IMR-90 (cell line): Measurements from ENCODE around the gene COG2. TPM values are rescaled to one million over a fixed set of nuclear protein-coding genes. Genes with fewer than 3 reads are reported as not detected.

ENCODE experiments used
- ATAC-seq: fragments of 200-7000 bp; cut with Tn5 transposase; 2 replicates; pipeline ENCODE4 v1.9.1; 2020; ENCODE audit warnings: low read depth, mild to moderate bottlenecking, moderate library complexity
- BruUV-seq: library from RNA; stranded (reverse); fragments of 400-500 nt; replicated peaks from 2 replicates; lab custom pipeline; 2021; lab: Mats Ljungman, UMichigan
- CTCF ChIA-PET: fragments of 300-600 bp; formaldehyde crosslinking; extraction: SDS; loops from one replicate; lab custom pipeline; 2021; ENCODE audit warnings: antibody characterized with exemption; lab: Yijun Ruan, JAX
- POLR2A ChIA-PET: fragments of 300-600 bp; sonication (Branson Sonifier 250); formaldehyde crosslinking; loops from one replicate; lab custom pipeline; 2022; ENCODE audit warnings: antibody characterized with exemption; ENCODE audit not compliant: unreplicated experiment; lab: Charles Lee
- DNase-seq: peaks from one replicate; pipeline ENCODE4 v3.0.0; 2013
- H2AFZ ChIP-seq: replicated peaks from 2 replicates; pipeline ENCODE3; 2013; ENCODE audit warnings: low read length, mild to moderate bottlenecking; ENCODE audit not compliant: poor library complexity
- H2AK5ac ChIP-seq: 2 replicates; pipeline ENCODE4 v1.6.1; 2013; ENCODE audit warnings: low read depth, low read length, inconsistent platforms
- H2AK9ac ChIP-seq: replicated peaks from 2 replicates; pipeline ENCODE3; 2013; ENCODE audit warnings: mild to moderate bottlenecking, low read depth, low read length, moderate library complexity; ENCODE audit not compliant: poor library complexity
- H2BK120ac ChIP-seq: 2 replicates; pipeline ENCODE4 v1.6.1; 2013; ENCODE audit warnings: low read depth, low read length, inconsistent platforms
- H2BK15ac ChIP-seq: 3 replicates; pipeline ENCODE4 v1.6.1; 2013; ENCODE audit warnings: low read depth, low read length, inconsistent platforms
- H2BK20ac ChIP-seq: 2 replicates; pipeline ENCODE4 v1.6.1; 2013; ENCODE audit warnings: low read depth, mild to moderate bottlenecking, inconsistent platforms, low read length, moderate library complexity
- H2BK5ac ChIP-seq: 2 replicates; pipeline ENCODE4 v1.6.1; 2013; ENCODE audit warnings: mild to moderate bottlenecking, low read depth, low read length, inconsistent platforms; ENCODE audit not compliant: poor library complexity, severe bottlenecking
- H3K14ac ChIP-seq: replicated peaks from 2 replicates; pipeline ENCODE4 v1.6.1; 2013; ENCODE audit warnings: low read depth, low read length, inconsistent platforms
- H3K18ac ChIP-seq: 2 replicates; pipeline ENCODE4 v1.6.1; 2013; ENCODE audit warnings: low read depth, low read length, control low read depth
- H3K23ac ChIP-seq: 2 replicates; pipeline ENCODE4 v1.6.1; 2013; ENCODE audit warnings: low read depth, low read length, inconsistent platforms
- H3K27ac ChIP-seq: 2 replicates; pipeline ENCODE4 v1.5.1; 2013; ENCODE audit warnings: mild to moderate bottlenecking, control low read depth, low read length; ENCODE audit not compliant: insufficient read depth
- H3K27me3 ChIP-seq: 2 replicates; pipeline ENCODE4 v1.6.1; 2013; ENCODE audit warnings: low read length; ENCODE audit not compliant: control insufficient read depth, insufficient read depth
- H3K36me3 ChIP-seq: 2 replicates; pipeline ENCODE4 v1.6.1; 2013; ENCODE audit warnings: low read length, mixed read lengths; ENCODE audit not compliant: control insufficient read depth, insufficient read depth
- H3K4ac ChIP-seq: 2 replicates; pipeline ENCODE4 v1.6.1; 2013; ENCODE audit warnings: low read depth, low read length, inconsistent platforms
- H3K4me1 ChIP-seq: 2 replicates; pipeline ENCODE4 v1.6.1; 2013; ENCODE audit warnings: low read length, mixed read lengths; ENCODE audit not compliant: control insufficient read depth, insufficient read depth
- H3K4me2 ChIP-seq: 2 replicates; pipeline ENCODE4 v1.6.1; 2013; ENCODE audit warnings: low read depth, mild to moderate bottlenecking, control low read depth, low read length, moderate library complexity
- H3K4me3 ChIP-seq: 2 replicates; pipeline ENCODE4 v1.5.1; 2013; ENCODE audit warnings: low read depth, mild to moderate bottlenecking, control low read depth, low read length, moderate library complexity; ENCODE audit not compliant: insufficient read depth
- H3K56ac ChIP-seq: 2 replicates; pipeline ENCODE4 v1.6.1; 2013; ENCODE audit warnings: low read length, inconsistent platforms; ENCODE audit not compliant: insufficient read depth; ENCODE audit errors: extremely low read depth
- H3K79me1 ChIP-seq, 2 experiments: 2 replicates each; pipeline ENCODE4 v1.6.1; 2013; ENCODE audit warnings: low read length in 2 of 2, inconsistent platforms in 1 of 2, low read depth in 1 of 2
- H3K9ac ChIP-seq: 2 replicates; pipeline ENCODE4 v1.6.1; 2013; ENCODE audit warnings: low read depth, low read length, control low read depth
- H3K9me1 ChIP-seq: 2 replicates; pipeline ENCODE4 v1.6.1; 2013; ENCODE audit warnings: low read length, inconsistent platforms; ENCODE audit not compliant: insufficient read depth
- H3K9me3 ChIP-seq: 2 replicates; pipeline ENCODE4 v1.6.1; 2013; ENCODE audit warnings: low read length; ENCODE audit not compliant: control insufficient read depth, insufficient read depth
- H4K20me1 ChIP-seq: 2 replicates; pipeline ENCODE4 v1.6.1; 2013; ENCODE audit warnings: low read length, inconsistent platforms; ENCODE audit not compliant: insufficient read depth
- H4K5ac ChIP-seq: 2 replicates; pipeline ENCODE4 v1.6.1; 2013; ENCODE audit warnings: mild to moderate bottlenecking, low read depth, low read length, control low read depth
- H4K8ac ChIP-seq, 2 experiments: 2 replicates each; pipeline ENCODE4 v1.6.1; 2013; ENCODE audit warnings: low read depth in 2 of 2, low read length in 2 of 2, control low read depth in 1 of 2, inconsistent platforms in 1 of 2
- H4K91ac ChIP-seq: 2 replicates; pipeline ENCODE4 v1.6.1; 2013; ENCODE audit warnings: low read depth, low read length, inconsistent platforms; ENCODE audit not compliant: insufficient read depth
- CEBPB ChIP-seq: IDR thresholded peaks from 2 replicates; pipeline ENCODE4 v1.6.1; 2012; ENCODE audit warnings: low read depth, low read length, improper control_type of control experiment
- FOS ChIP-seq: fragments of 150-350 bp; IDR thresholded peaks from 2 replicates; pipeline ENCODE4 v1.6.1; 2016; ENCODE audit warnings: low read depth, low read length
- MAFK ChIP-seq: IDR thresholded peaks from 2 replicates; pipeline ENCODE4 v1.6.1; 2012; ENCODE audit warnings: low read depth, low read length, improper control_type of control experiment
- NFE2L2 ChIP-seq: fragments of 150-350 bp; IDR thresholded peaks from 2 replicates; pipeline ENCODE4 v1.6.1; 2016; ENCODE audit warnings: low read depth, mild to moderate bottlenecking, low read length
- POLR2A ChIP-seq: IDR thresholded peaks from 2 replicates; pipeline ENCODE4 v1.6.1; 2012; ENCODE audit warnings: mild to moderate bottlenecking, low read depth, low read length
- RAD21 ChIP-seq: IDR thresholded peaks from 2 replicates; pipeline ENCODE4 v1.6.1; 2012; ENCODE audit warnings: low read length, improper control_type of control experiment
- RFX5 ChIP-seq: IDR thresholded peaks from 2 replicates; pipeline ENCODE4 v1.8.0; 2012; ENCODE audit warnings: low read depth, mild to moderate bottlenecking, low read length, moderate library complexity
- WGBS, 2 experiments: methylation state at CpG; one replicate each; pipeline versions ENCODE4 v1.1.5 to v1.1.7; 2013; ENCODE audit warnings: missing lambda C conversion rate in 2 of 2; ENCODE audit not compliant: insufficient read length in 1 of 2; ENCODE audit errors: extremely low coverage in 2 of 2; 5-methylcytosine and 5-hydroxymethylcytosine counted together
- dilution Hi-C: fragments of 300-500 bp; cut with HindIII; formaldehyde crosslinking; loops from one replicate; pipeline ENCODE4 v1.14.3; 2018; ENCODE audit warnings: low sequenced_read_pairs; ENCODE audit not compliant: unreplicated experiment
- in situ Hi-C: fragments of 300-500 bp; cut with MboI; formaldehyde crosslinking; loops from 3 replicates; pipeline ENCODE4 v1.14.3; 2019; ENCODE audit warnings: low sequenced_read_pairs, inconsistent platforms, mixed read lengths
- intact Hi-C: fragments of 100-400 bp; cut with micrococcal nuclease; formaldehyde crosslinking; loops from 2 replicates; pipeline ENCODE4 v1.10.0; 2022
- polyA plus RNA-seq, 3 experiments: library from polyadenylated mRNA; depleted of rRNA; stranded (reverse); fragments of >200 nt; gene quantifications; 2 replicates each; pipeline ENCODE4 v1.2.3, GENCODE V29; 2012; ENCODE audit warnings: low replicate concordance in 1 of 3
- total RNA-seq: library from RNA; depleted of rRNA; stranded (reverse); fragments of >200 nt; gene quantifications from 2 replicates; pipeline ENCODE4 v1.2.3, GENCODE V29; 2012; rRNA removed
- TF ChIP-seq, protein P1 (sequence below): fragments of 150-350 bp; IDR thresholded peaks from 2 replicates; pipeline ENCODE4 v1.6.1; 2017; ENCODE audit warnings: mild to moderate bottlenecking, antibody characterized with exemption, low read length, low read depth

Gene COG2
- total and polyA plus RNA-seq, 2 of the 4 experiments (the other 2 are of a cell fraction): 9.1 to 16.7 TPM

- H2BK120ac ChIP-seq: no peak overlapping the region
- no peaks in the 10 kb centered on the region for H3K9me3 ChIP-seq
- no peak overlapping the region for H2BK5ac ChIP-seq
- dilution Hi-C loops: no loop called here
- H3K23ac ChIP-seq: no peak overlapping the region
- no peaks in the 10 kb centered on the region for H3K36me3 ChIP-seq
- H3K27me3 ChIP-seq: peaks cover 6% of the 10 kb centered on the region
- H4K20me1 ChIP-seq: no peaks in the 10 kb centered on the region
- no peak overlapping the region for H2AK9ac ChIP-seq
- H3K79me1 ChIP-seq: no peaks in the 10 kb centered on the region
- no peak overlapping the region for H3K27ac ChIP-seq
- POLR2A ChIA-PET: no interaction called here
- no peak overlapping the region for H3K9ac ChIP-seq
- H2BK20ac ChIP-seq: no peak overlapping the region
- H3K14ac ChIP-seq: no peak overlapping the region
- H3K4ac ChIP-seq: no peak overlapping the region
- H3K56ac ChIP-seq: no peak overlapping the region
- no TSS peak for BruUV-seq
- no peak overlapping the region for H4K5ac ChIP-seq
- no peak overlapping the region for H3K18ac ChIP-seq
- TF ChIP-seq FOS: no peak
- no peak for TF ChIP-seq NFE2L2
- TF ChIP-seq RAD21: no peak
- TF ChIP-seq CEBPB: no peak
- no peak for TF ChIP-seq POLR2A
- no peak for TF ChIP-seq RFX5
- no peak for TF ChIP-seq MAFK
- TF ChIP-seq, protein P1, sequence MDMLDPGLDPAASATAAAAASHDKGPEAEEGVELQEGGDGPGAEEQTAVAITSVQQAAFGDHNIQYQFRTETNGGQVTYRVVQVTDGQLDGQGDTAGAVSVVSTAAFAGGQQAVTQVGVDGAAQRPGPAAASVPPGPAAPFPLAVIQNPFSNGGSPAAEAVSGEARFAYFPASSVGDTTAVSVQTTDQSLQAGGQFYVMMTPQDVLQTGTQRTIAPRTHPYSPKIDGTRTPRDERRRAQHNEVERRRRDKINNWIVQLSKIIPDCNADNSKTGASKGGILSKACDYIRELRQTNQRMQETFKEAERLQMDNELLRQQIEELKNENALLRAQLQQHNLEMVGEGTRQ: no peak
- no peak overlapping the region for H3K4me3 ChIP-seq
- WGBS, 2 experiments: 92% methylated on average over 3 of the region's 12 CpGs; no CpG with 5 or more reads in 1 of the 2 experiments
- DNase-seq (no peak), ATAC-seq (no peak)
- H2AK5ac ChIP-seq: no peak overlapping the region
- no peak overlapping the region for H2AFZ ChIP-seq
- no peak overlapping the region for H4K91ac ChIP-seq
- no peak overlapping the region for H2BK15ac ChIP-seq
- in situ Hi-C loops: no loop called here
- peaks cover 6% of the 10 kb centered on the region; the same call in 1 of the 2 replicates for H3K4me1 ChIP-seq
- H3K9me1 ChIP-seq: no peaks in the 10 kb centered on the region
- no peak overlapping the region for H3K4me2 ChIP-seq
- H4K8ac ChIP-seq: no peak overlapping the region
- intact Hi-C loops: no loop called here
- CTCF ChIA-PET: no interaction called here
Measured at GRCh38 chr1:230739564-230740290, 97.4 kb downstream of the COG2 start.

Other genes with a start within 250 kb of the COG2 start
- 0.18 and 0.28 TPM in 2 replicates for gene PGBD5, start 216.1 kb upstream of the COG2 start, total RNA-seq
- gene PGBD5, start 216.1 kb upstream of the COG2 start, polyA plus RNA-seq (2012; rRNA removed): 0.36 and 0.37 TPM in 2 replicates
- gene AGT, start 71.6 kb downstream of the COG2 start, total RNA-seq: under 0.01 and 0.18 TPM in 2 replicates
- gene AGT, start 71.6 kb downstream of the COG2 start, polyA plus RNA-seq (2012; rRNA removed): 0.34 and 0.39 TPM in 2 replicates
- gene CAPN9, start 104.9 kb downstream of the COG2 start, total RNA-seq: not detected in 2 replicates
- gene CAPN9, start 104.9 kb downstream of the COG2 start, polyA plus RNA-seq (2012; rRNA removed): not detected in 2 replicates
- 74.4 and 76.2 TPM in 2 replicates for gene C1orf198, start 226.0 kb downstream of the COG2 start, total RNA-seq
- 63.9 and 67.4 TPM in 2 replicates for gene C1orf198, start 226.0 kb downstream of the COG2 start, polyA plus RNA-seq (2012; rRNA removed)